Endothelial cell of coronary artery (primary cell): ENCODE measurements around the gene LBX1. TPM values are rescaled to one million over a fixed set of nuclear protein-coding genes. Genes with fewer than 3 reads are reported as not detected.

Experiments used
- total RNA-seq: library from RNA; depleted of rRNA; stranded (reverse); fragments of >200 nt; gene quantifications from 2 replicates; pipeline ENCODE4 v1.2.3, GENCODE V29; 2014

Gene LBX1
- total RNA-seq = not detected in 2 replicates

GRCh38 chr10:101229266-101230182 lies at the start of gene LBX1:
TSS of gene LBX1 (minus strand) at chr10:101229463. CDS start at chr10:101228815, 648 bp downstream.

Other genes starting within 250 kb of the LBX1 start
- gene MRPL43, start 242.0 kb downstream of the LBX1 start, total RNA-seq = 40.0 and 50.7 TPM in 2 replicates
- gene TWNK, start 241.9 kb downstream of the LBX1 start, total RNA-seq = 7.6 and 9.4 TPM in 2 replicates
- 33.7 and 45.4 TPM in 2 replicates for gene LZTS2, start 229.7 kb downstream of the LBX1 start, total RNA-seq
- gene PDZD7, start 198.3 kb downstream of the LBX1 start, total RNA-seq = 0.27 and 0.85 TPM in 2 replicates
- gene SFXN3, start 198.2 kb downstream of the LBX1 start, total RNA-seq = 59.2 and 63.5 TPM in 2 replicates
- gene KAZALD1, start 167.5 kb downstream of the LBX1 start, total RNA-seq = 1.1 and 1.7 TPM in 2 replicates
- 0.18 TPM in 1 of 2 replicates, not detected in the other for gene TLX1, start 98.2 kb downstream of the LBX1 start, total RNA-seq
- 9.0 and 17.0 TPM in 2 replicates for gene BTRC, start 124.7 kb upstream of the LBX1 start, total RNA-seq